Mesendoderm (in vitro differentiated cells): ENCODE data around the gene HAGH.

Experiments used
- DNase-seq: peaks from one replicate; pipeline ENCODE4 v3.0.0; 2013
- H2AK5ac ChIP-seq: 2 replicates; pipeline ENCODE4 v1.6.1; 2013; ENCODE audit warnings: low read length, inconsistent platforms
- H2BK120ac ChIP-seq: 2 replicates; pipeline ENCODE4 v1.6.1; 2013; ENCODE audit warnings: low read depth, mild to moderate bottlenecking, low read length, moderate library complexity, mixed read lengths
- H2BK15ac ChIP-seq: replicated peaks from 2 replicates; pipeline ENCODE4 v1.6.1; 2013; ENCODE audit warnings: low read depth, mild to moderate bottlenecking, moderate library complexity
- H2BK5ac ChIP-seq: 2 replicates; pipeline ENCODE4 v1.6.1; 2013; ENCODE audit warnings: low read length, inconsistent platforms
- H3K18ac ChIP-seq: 2 replicates; pipeline ENCODE4 v1.6.1; 2013; ENCODE audit warnings: mild to moderate bottlenecking, low read length, mixed read lengths
- H3K23ac ChIP-seq: one replicate; pipeline ENCODE4 v1.6.1; 2013; ENCODE audit warnings: low read length
- H3K27ac ChIP-seq: 2 replicates; pipeline ENCODE4 v1.5.1; 2013; ENCODE audit warnings: low read depth, mild to moderate bottlenecking, inconsistent platforms, low read length, moderate library complexity
- H3K27me3 ChIP-seq: 2 replicates; pipeline ENCODE4 v1.6.1; 2013; ENCODE audit warnings: low read length, control low read depth, mild to moderate bottlenecking, inconsistent platforms; ENCODE audit not compliant: insufficient read depth, poor library complexity
- H3K36me3 ChIP-seq: 2 replicates; pipeline ENCODE4 v1.6.1; 2013; ENCODE audit warnings: low read length, inconsistent platforms; ENCODE audit not compliant: control insufficient read depth, insufficient read depth
- H3K4ac ChIP-seq: one replicate; pipeline ENCODE4 v1.6.1; 2013; ENCODE audit warnings: low read depth, mild to moderate bottlenecking, low read length, moderate library complexity
- H3K4me1 ChIP-seq: 2 replicates; pipeline ENCODE4 v1.6.1; 2013; ENCODE audit warnings: low read depth, low read length, inconsistent platforms; ENCODE audit not compliant: control insufficient read depth
- H3K4me2 ChIP-seq: 2 replicates; pipeline ENCODE4 v1.6.1; 2013; ENCODE audit warnings: low read length
- H3K4me3 ChIP-seq: 2 replicates; pipeline ENCODE4 v1.5.1; 2013; ENCODE audit warnings: mild to moderate bottlenecking, low read length
- H3K56ac ChIP-seq: one replicate; pipeline ENCODE4 v1.6.1; 2013; ENCODE audit warnings: low read length
- H3K79me1 ChIP-seq: 2 replicates; pipeline ENCODE4 v1.6.1; 2013; ENCODE audit warnings: low read length, inconsistent platforms
- H3K79me2 ChIP-seq: 2 replicates; pipeline ENCODE4 v1.6.1; 2013; ENCODE audit warnings: mild to moderate bottlenecking, low read length; ENCODE audit not compliant: control insufficient read depth, insufficient read depth
- H3K9ac ChIP-seq: 2 replicates; pipeline ENCODE4 v1.6.1; 2013; ENCODE audit warnings: low read length, inconsistent platforms
- H4K5ac ChIP-seq: one replicate; pipeline ENCODE4 v1.6.1; 2013; ENCODE audit warnings: low read length
- H4K8ac ChIP-seq: one replicate; pipeline ENCODE4 v1.6.1; 2013; ENCODE audit warnings: low read depth, mild to moderate bottlenecking, control low read depth, low read length, moderate library complexity
- WGBS: extraction: QIAGEN DNeasy Blood & Tissue Kit; methylation state at CpG from one replicate; pipeline ENCODE4 v1.1.7; 2013; ENCODE audit warnings: low lambda C conversion rate, missing lambda C conversion rate; ENCODE audit not compliant: insufficient coverage; ENCODE audit errors: extremely low coverage; 5-methylcytosine and 5-hydroxymethylcytosine counted together

HAGH gene

GRCh38 chr16:1789643-1790045 lies 37.0 kb downstream of the HAGH start:
- Histone ChIP-seq H3K4me1 (no peaks in the 10 kb centered on the region), H3K36me3 (peaks cover 2% of the 10 kb centered on the region), H3K79me2 (peaks cover 13% of the 10 kb centered on the region), H3K56ac (no peak overlapping the region), H3K4me3 (no peak overlapping the region), H3K23ac (no peak overlapping the region), H3K9ac (no peak overlapping the region), H2BK5ac (no peak overlapping the region), H3K27me3 (no peaks in the 10 kb centered on the region), H3K4ac (no peak overlapping the region), H3K79me1 (peaks cover 11% of the 10 kb centered on the region), H2BK120ac (no peak overlapping the region), H2AK5ac (no peak overlapping the region), H4K8ac (no peak overlapping the region), H3K18ac (no peak overlapping the region), H3K27ac (no peak overlapping the region), H4K5ac (no peak overlapping the region), H2BK15ac (no peak overlapping the region), H3K4me2 (no peak overlapping the region)
- no CpG with 5 or more reads among the region's 25 CpGs for WGBS
- DNase-seq = no peak

GRCh38 chr16:1788708-1789100 lies 37.9 kb downstream of the HAGH start:
- H3K36me3 ChIP-seq = peaks cover 2% of the 10 kb centered on the region
- no peak overlapping the region for H2BK120ac ChIP-seq
- WGBS = no CpG with 5 or more reads among the region's 19 CpGs
- H3K4ac ChIP-seq = no peak overlapping the region
- peaks cover 11% of the 10 kb centered on the region for H3K79me1 ChIP-seq
- no peak overlapping the region for H2BK5ac ChIP-seq
- no peak overlapping the region for H4K8ac ChIP-seq
- no peak overlapping the region for H3K23ac ChIP-seq
- peaks cover 19% of the 10 kb centered on the region for H3K79me2 ChIP-seq
- H2AK5ac ChIP-seq = no peak overlapping the region
- no peak overlapping the region for H3K27ac ChIP-seq
- H4K5ac ChIP-seq = no peak overlapping the region
- no peak overlapping the region for H3K4me3 ChIP-seq
- no peak for DNase-seq
- H3K18ac ChIP-seq = no peak overlapping the region
- H3K27me3 ChIP-seq = no peaks in the 10 kb centered on the region
- H3K56ac ChIP-seq = no peak overlapping the region
- no peak overlapping the region for H3K9ac ChIP-seq
- no peaks in the 10 kb centered on the region for H3K4me1 ChIP-seq
- H3K4me2 ChIP-seq = no peak overlapping the region
- H2BK15ac ChIP-seq = no peak overlapping the region

- H3K23ac ChIP-seq = no peak overlapping the region
- H3K27me3 ChIP-seq = no peaks in the 10 kb centered on the region
- WGBS = no CpG with 5 or more reads among the region's 38 CpGs
- peaks cover 22% of the 10 kb centered on the region for H3K79me2 ChIP-seq
- no peak overlapping the region for H2AK5ac ChIP-seq
- H3K4me1 ChIP-seq = no peaks in the 10 kb centered on the region
- no peak overlapping the region for H3K56ac ChIP-seq
- no peak overlapping the region for H4K5ac ChIP-seq
- DNase-seq = no peak
- H2BK5ac ChIP-seq = no peak overlapping the region
- peaks cover 2% of the 10 kb centered on the region for H3K36me3 ChIP-seq
- no peak overlapping the region for H2BK15ac ChIP-seq
- H3K79me1 ChIP-seq = peaks cover 13% of the 10 kb centered on the region
- no peak overlapping the region for H3K18ac ChIP-seq
- H3K9ac ChIP-seq = no peak overlapping the region
- H2BK120ac ChIP-seq = no peak overlapping the region
- no peak overlapping the region for H3K4ac ChIP-seq
- no peak overlapping the region for H3K4me3 ChIP-seq
- H4K8ac ChIP-seq = no peak overlapping the region
- no peak overlapping the region for H3K4me2 ChIP-seq
- no peak overlapping the region for H3K27ac ChIP-seq
Observed at GRCh38 chr16:1788095-1788707, 38.4 kb downstream of the HAGH start.

- Histone ChIP-seq H3K4me2 (no peak overlapping the region), H3K79me1 (peaks cover 13% of the 10 kb centered on the region), H3K4me3 (no peak overlapping the region), H3K56ac (no peak overlapping the region), H4K5ac (no peak overlapping the region), H2AK5ac (no peak overlapping the region), H3K27ac (no peak overlapping the region), H2BK120ac (no peak overlapping the region), H3K18ac (no peak overlapping the region), H4K8ac (no peak overlapping the region), H3K27me3 (no peaks in the 10 kb centered on the region), H3K79me2 (peaks cover 22% of the 10 kb centered on the region), H3K36me3 (peaks cover 2% of the 10 kb centered on the region), H3K9ac (no peak overlapping the region), H3K4ac (no peak overlapping the region), H2BK15ac (no peak overlapping the region), H2BK5ac (no peak overlapping the region), H3K23ac (no peak overlapping the region), H3K4me1 (no peaks in the 10 kb centered on the region)
- no CpG with 5 or more reads among the region's 44 CpGs for WGBS
- DNase-seq = no peak
Observed at GRCh38 chr16:1787322-1788094, 39.1 kb downstream of the HAGH start.

- Histone ChIP-seq H3K56ac (no peak overlapping the region), H3K4ac (no peak overlapping the region), H2BK15ac (no peak overlapping the region), H3K9ac (no peak overlapping the region), H3K27me3 (no peaks in the 10 kb centered on the region), H2AK5ac (no peak overlapping the region), H4K5ac (no peak overlapping the region), H3K4me3 (no peak overlapping the region), H3K36me3 (peaks cover 2% of the 10 kb centered on the region), H2BK5ac (no peak overlapping the region), H3K79me2 (peaks cover 22% of the 10 kb centered on the region), H3K79me1 (peaks cover 13% of the 10 kb centered on the region), H3K18ac (no peak overlapping the region), H4K8ac (no peak overlapping the region), H3K27ac (no peak overlapping the region), H3K4me2 (no peak overlapping the region), H2BK120ac (no peak overlapping the region), H3K4me1 (no peaks in the 10 kb centered on the region), H3K23ac (no peak overlapping the region)
- DNase-seq = no peak
- no CpG with 5 or more reads among the region's 6 CpGs for WGBS
Observed at GRCh38 chr16:1787056-1787321, 39.6 kb downstream of the HAGH start.
